ENCODE measurements around the gene FBLIM1.
"Not testable (repeated sequence)": the region's sequence is repeated elsewhere in the genome, so short reads cannot be mapped to it uniquely, and the experiment has no call there.

Gene FBLIM1

DNA sequence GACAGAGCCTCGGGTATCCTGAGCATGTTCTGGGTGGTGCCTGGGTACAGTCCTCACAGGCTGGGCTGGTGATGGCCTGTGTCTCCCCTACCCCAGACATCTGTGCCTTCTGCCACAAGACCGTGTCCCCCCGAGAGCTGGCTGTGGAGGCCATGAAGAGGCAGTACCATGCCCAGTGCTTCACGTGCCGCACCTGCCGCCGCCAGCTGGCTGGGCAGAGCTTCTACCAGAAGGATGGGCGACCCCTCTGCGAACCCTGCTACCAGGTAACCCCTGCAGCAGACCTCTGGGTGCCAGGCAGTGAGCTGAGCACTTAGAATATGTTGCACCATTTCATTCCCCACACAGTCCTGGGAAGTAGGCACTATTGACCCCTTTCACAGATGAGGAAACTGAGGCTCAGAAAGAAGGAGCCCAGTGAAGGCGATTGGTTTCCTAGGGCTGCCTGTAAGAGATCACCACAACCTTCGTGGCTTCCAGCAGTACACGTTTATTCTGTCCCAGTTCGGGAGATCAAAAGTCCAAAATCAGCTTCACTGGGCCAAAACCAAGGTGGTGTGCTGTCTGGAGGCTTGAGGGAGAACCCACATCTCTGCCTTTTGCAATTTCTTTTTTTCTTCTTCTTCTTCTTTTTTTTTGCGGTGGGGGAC lies 11.8 kb downstream of the FBLIM1 start:
- DNase-seq, result no peak

DNA sequence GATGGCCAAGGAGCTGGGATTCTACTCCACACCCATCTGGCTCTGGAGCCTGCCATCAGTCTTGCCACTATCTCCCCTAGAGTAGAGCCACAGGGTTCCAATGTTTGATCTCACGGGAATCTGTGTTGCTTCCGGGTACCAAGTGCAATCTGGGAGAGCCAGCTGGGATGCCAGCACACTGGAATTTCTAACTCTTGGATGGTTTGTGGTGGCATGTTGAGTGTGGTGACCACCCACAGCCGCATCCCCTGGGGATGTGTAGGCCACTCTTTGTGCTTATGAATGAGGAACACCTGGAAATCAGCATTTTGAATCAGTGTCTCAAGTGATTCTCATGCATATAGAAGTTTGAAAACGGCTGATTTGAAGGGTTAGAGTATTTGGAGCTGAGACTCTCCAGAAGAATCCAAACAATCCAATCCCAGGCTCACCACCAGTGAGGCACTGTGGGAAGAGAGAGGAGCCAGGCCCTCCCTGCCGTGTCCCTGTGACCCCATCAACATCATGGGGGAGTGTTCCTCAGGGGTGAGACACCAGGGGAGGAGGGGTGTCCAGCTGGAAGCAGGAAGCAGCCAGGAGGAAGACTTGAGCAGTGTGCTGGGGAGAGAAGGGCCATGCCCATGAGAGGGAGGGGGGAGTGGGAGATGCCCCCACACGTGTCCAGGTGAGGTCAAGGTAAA lies 13.4 kb downstream of the FBLIM1 start:
- no peak for DNase-seq

DNA sequence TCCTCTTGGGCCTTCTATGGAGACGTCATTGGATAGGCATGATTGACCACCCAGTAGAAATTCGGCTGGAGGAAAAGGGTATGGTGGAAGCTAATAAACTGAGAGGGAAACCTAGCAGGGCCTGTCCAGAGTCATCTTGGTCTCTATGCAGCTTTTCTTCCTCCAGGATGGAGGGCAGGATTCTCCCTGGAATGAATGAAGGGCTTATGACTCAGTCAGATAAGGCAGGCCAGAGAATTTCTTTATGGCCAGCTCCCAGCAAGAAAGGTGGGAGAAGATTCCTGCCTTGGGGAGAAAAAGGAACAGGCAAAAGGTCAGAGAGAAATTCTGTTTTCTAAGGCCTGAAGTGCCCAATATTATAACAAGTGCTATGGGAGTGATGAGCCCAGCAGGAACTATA lies 17.1 kb downstream of the FBLIM1 start:
- no peak for DNase-seq

DNA sequence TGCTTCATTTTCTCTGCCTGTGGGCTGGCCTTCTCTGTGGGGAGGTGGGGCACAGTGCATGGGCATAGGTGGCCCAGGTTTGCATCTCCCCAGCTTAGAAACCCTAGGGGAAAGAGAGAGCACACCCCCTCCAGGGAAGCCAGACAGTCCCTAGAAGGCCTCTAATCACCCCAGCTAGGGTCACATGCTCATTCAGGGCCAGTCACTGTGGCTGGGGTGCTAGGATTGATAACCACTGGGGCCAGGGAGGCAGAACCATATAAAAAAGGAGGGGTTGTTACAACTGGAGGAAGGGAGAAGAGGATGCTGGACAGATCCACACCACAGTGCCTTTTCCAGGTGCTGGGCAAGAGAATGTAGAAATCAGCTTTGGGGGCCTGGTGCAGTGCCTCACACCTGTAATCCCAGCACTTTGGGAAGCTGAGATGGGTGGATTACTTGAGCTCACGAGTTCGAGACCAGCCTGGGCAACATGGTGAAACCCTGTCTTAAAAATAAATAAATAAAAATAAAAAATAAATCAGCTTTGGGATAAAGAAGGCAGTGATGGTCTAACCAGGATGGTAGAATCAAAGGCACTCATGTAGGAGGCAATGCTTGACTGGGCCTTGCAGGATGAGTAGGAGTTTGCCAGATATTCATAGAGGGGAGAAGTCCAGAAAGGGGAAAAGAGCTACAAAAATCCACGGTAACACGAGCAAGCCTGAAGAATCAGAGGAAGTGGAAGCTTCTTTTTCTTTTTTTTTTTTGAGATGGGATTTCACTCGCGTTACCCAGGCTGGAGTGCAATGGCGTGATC lies 19.5 kb downstream of the FBLIM1 start:
- DNase-seq, result no peak

DNA sequence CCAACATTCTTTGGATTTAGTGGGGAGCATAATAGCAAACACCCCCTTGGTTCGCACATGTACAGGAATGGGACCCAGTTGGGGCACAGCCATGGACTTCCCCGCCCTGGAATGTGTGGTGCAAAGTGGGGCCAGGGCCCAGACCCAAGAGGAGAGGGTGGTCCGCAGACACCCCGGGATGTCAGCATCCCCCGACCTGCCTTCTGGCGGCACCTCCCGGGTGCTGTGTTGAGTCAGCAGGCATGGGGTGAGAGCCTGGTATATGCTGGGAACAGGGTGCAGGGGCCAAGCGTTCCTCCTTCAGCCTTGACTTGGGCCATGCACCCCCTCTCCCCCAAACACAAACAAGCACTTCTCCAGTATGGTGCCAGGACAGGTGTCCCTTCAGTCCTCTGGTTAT lies 27.1 kb downstream of the FBLIM1 start:
- no peak for DNase-seq

DNA sequence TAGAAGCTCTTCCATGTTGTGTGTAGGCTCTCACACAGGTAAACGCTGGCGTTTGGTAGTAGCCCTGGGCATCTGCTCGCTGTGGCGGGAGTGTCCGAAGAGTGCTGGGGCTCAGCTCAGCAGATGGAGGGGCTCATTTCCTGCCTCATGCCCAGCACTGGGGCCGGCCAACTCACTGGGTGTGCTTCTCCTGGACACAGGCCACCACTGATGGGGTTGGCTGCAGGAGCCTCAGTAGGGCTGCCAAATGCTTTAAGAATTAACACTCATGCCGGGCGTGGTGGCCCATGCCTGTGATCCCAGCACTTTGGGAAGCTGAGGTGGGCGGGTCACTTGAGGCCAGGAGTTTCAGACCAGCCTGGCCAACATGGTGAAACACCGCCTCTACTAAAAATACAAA lies 28.0 kb downstream of the FBLIM1 start:
- no peak for DNase-seq

DNA sequence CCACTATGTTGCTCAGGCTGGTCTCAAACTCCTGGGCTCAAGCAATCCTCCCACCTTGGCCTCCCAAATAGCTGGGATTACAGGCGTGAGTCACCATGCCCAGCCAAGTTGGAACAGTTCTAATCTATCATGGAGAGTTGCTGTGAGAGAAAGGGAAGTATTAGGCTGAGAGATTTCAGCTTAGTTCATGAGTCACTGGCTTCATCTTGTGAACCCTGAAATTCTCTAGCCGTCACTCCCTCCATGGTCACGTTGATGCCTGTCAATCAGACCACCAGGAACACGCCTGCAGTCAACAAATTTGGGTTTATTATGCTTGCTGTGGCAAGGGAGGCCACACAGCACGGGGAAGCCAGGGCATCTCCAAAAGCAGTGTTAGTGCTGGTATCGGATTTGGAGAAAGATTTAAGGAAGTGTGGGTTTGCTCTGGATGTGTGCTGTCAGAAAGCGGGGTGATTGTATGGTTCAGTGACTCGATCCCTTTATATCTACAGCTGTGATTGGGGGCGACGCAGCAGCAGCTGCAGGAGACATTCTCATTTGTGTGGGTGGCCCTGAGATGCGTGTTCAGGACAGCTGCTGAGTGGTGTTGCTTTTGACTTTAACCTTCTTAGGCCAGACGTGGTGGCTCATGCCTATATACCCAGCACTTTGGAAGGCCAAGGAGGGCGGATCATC lies 30.2 kb downstream of the FBLIM1 start:
- no peak for DNase-seq

DNA sequence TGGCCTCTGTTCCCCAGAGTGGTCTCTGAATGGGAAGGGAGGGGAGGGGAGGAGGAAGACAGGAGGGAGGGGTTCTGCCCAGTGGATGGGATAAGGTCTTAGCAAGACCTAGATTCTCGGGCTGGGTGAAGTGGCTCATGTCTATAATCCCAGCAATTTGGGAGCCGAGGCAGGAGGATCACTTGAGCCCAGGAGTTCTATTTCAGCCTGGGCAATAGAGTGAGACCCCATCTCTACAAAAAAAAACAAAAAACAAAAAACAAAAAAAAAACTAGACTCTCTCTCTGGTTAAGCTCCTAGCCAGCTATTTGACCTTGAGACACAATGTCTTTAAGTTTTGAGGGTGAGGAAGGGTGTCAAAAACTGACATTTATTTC lies 37.5 kb downstream of the FBLIM1 start:
- DNase-seq, result no peak

DNA sequence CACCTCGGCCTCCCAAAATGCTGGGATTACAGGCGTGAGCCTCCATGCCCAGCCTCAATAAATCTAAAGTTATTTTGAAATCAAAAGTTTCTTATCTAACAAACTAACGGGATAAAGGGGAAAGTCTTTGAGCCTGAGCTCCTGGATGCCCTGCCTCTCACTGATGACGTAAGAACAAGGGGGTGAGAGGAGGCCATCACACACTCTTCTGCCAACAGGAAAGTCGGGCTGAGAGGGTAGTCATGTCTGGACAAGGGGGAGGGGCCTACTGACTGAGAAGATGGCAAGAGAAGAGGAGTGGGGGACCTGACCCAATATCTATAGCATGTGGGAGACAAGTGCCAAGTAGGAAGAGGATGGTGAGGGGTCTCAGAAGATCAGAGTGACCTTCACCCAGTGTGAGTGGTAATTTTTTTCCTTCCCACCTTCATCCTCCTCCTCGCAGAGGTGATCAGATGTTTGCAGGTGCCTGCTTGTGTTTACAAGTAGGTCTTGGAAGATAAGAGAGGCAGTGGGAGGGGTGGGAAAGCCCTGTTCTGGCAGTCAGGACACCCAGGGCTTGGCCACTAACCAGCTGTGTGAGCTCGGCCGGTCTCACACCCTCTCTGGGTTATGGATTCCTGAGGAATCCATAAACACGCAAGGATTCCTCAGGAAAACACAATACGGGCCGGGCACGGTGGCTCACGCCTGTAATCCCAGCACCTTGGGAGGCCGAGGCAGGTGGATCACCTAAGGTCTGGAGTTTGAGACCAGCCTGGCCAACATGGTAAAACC lies 39.2 kb downstream of the FBLIM1 start:
- no peak for DNase-seq

DNA sequence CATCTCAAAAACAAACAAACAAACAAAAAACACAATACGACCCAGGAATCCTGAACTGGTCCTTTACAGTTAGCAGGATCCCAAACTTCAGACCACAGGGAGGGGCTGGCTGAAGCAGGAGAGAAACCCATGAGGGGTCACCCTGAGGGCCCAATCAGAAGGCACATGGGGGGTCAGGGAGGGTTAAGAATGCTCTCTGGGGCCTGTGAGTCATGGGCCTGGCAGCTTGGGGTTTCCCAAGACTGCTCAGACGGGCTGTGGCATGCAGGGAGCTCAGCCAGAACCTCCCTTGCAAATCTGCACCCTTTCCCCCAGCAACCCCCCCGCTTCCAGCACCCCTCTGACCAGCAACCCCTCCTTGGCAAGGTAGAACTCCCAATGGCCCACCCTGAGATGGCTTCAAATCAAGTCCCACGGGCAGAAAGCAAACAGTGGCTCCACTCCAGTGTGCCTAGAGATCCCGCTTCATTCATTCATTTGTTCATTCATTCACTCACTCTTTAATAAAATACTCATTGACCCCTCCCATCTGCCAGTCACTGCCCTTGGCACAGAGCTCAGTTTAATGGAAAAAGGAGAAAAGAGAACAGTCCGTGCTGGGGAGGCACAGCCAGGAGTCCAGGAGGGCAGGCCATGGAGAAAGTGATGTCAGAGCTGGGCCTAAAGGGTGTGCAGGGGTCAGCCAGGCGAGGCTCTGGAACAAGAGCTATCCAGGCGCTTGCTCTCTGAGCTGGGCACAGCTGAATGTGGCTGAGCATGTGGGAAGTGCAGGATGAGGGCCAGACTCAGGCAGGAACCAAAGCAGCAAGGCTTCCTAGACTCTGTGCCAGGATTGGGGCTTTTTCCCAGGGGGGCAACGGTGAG lies 40.6 kb downstream of the FBLIM1 start:
- no peak for DNase-seq

DNA sequence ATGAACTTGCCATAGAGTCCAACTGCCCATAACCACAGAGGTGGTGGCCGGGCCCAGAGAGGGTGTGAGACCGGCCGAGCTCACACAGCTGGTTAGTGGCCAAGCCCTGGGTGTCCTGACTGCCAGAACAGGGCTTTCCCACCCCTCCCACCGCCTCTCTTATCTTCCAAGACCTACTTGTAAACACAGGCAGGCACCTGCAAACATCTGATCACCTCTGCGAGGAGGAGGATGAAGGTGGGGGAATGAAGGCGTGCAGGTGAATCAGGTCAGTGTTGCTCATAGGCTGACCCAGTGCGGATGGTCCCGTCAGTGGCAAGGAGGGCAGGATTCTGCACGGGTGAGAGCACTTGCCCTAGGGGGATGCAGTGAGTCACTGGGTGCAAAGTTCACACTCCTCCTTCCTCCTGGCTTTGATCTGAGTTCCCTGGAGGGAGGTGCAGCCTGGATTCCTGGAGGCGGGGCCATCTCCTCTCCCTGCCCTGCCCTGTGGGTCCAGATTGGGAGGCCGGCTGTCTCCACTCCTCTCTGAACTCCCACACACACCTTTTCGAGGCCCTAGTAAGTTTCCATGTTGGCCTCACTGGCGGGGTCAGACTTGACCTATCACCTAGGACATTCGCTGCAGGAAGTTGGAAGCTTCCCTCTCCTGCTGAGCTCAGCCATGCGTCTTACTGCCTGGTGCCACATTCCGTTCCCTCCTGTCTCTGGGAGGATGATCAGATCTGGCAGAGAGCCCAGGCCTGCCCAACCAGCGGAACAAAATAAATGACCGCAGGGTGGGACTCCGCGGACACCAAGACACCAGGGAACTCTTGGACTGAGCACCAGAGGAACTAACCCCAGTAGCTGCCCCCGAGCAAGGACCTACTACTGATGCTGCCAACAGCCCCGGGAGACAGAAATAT lies 41.6 kb downstream of the FBLIM1 start:
- DNase-seq, result no peak

DNA sequence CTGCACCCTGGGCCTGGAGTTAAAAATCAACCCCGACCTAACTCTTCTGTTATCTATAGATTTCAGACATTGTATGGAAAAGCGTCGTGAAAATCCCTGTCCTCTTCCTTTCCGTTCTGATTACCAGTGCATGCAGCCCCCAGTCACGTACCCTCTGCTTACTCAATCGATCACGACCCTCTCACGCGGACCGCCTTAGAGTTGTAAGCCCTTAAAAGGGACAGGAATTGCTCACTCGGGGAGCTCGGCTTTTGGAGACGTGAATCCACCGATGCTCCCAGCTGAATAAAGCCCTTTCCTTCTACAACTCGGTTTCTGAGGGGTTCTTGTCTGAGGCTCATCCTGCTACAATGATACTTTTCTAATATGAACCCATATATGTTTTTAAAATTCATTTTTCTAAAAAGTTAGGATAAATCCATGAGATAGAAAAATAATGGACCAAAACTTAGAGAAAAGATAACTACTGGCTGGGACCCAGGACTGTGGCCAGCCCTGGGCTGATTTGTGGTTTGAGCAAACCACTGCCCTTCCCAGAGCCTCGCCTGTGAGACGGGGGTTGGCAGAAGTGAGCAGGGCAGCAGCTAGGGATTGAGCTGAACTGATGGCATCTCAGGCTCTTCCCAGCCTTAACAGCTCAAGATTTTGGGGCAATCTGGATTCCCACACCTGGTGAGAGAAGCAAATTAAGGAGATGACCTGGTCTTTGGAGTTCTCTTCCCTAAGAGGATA lies 43.8 kb downstream of the FBLIM1 start:
- no peak for DNase-seq

DNA sequence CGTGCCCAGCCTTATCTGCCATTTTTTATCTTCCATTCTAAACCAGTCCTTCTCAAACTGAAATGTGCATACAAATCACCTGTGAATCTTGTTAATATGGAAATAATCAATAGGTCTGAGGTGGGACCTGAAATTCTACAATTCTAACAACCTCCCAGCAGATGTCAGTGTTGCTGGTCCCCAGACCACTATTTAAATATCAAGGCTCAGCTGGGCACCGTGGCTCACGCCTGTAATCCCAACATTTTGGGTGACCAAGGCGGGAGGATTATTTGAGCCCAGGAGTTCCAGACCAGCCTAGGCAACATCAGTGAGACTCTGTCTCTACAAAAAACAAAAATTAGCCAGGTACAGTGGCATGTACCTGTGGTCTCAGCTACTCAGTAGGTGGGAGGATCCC lies 44.8 kb downstream of the FBLIM1 start:
- peak; percentile 33 for DNase-seq

DNA sequence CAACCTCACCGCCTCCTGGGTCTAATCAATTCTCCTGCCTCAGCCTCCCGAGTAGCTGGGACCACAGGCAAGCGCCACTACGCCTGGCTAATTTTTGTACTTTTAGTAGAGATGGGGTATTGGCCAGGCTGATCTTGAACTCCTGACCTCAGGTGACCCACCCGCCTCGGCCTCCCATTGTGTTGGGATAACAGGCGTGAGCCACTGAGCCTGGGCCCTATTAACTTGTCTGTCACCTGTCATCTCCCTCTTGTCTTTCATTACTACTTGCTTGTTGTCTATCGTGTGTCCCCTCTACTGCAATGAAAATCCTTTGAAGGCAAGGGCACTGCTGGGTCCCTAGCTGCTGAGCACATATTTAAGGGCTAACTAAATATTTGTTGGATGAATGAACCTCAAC lies 45.5 kb downstream of the FBLIM1 start:
- DNase-seq, result no peak

DNA sequence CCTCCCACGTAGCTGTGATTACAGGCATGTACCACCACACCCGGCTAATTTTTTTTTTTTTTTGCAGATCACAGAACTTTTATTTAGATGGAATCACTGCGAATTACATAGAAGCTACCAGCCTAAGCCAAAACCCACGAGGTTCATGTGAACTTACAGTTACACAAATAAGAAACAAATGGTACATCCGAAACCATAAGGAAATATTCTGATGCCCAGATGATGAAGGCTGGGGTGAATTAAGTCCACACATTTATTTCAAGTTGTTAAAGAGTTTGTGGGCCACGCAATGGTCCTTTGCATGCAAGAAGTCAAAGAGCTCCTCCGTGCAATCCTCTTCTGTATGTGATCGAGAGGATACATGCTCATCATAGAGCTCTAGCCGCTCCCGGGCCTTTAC lies 48.5 kb downstream of the FBLIM1 start:
- no peak for DNase-seq

DNA sequence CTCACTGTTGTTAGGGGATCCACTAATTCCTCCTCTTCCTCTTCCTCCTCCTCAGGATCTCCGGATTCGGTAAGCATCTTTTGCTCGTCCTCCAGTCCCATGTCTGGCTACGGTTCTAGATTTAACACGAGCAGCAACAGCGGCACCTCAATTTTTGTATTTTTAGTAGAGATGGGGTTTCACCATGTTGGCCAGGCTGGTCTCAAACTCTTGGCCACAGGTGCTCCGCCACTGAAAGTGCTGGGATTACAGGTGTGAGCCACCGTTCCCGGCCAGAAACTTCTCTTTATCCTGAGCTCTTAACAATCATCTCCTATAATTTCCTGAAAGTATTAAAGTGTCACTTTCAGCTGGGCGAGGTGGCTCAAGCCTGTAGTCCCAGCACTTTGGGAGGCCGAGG lies 49.0 kb downstream of the FBLIM1 start, which contains the start of gene UQCRHL:
TSS of gene UQCRHL (minus strand) at position 101 of the 400 bp plus-strand sequence. CDS start at position 101, 0 bp downstream.
- not testable (repeated sequence) for DNase-seq

DNA sequence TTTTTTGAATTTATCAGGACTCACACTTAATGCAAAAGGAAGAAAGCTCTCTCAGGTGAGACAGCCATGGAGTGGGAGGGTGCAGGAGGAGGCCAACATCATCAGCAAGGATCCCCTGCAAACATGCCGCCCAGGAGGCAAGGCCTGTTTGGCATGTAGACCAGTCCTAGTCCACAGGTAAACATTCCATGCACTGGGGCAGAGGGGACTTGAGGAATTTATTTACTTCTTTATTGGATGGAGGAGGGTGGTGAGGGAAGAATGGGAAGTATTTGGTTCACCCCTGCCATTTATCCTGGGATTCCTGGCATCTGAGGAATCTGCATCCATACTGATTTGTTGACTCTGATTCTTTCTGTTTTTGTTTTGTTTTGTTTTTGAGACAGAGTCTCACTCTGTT lies 50.4 kb downstream of the FBLIM1 start:
- DNase-seq, result no peak

DNA sequence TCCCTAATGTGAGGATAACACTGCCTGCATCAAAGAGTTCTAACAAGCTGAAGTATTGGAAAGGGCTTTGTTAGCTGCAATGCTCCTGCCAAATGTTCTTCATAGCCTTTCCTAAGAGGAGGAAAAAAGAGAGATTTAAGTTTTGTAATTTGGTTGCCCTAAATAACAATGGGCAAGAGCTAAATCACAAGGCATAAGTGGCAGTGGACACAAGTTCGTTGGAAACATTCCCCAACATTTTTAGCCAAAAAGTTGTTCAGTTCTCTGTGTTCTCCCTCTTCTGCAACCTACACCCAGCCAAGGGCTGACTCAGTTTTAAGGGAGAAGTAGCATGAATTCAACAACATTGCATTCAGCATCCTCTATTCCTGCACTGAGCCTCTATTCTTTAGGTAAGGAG lies 51.5 kb downstream of the FBLIM1 start:
- no peak for DNase-seq

DNA sequence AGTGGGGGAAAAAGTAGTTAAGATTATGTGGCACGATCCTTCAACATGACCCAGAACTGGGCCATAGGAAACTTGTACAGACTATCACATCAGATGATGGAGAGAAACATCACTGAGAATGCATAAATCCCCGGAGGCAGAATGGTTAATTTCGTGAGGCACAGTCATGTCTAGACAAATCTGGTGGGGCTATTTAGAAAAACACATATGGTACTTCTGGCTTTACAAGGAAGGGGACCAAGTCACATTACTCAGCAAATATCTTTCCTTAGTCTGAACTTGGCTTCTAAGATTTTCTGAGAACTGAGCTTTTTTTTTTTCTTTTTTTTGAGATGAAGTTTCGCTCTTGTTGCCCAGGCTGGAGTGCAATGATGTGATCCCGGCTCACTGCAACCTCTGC lies 58.1 kb downstream of the FBLIM1 start:
- DNase-seq, result no peak

DNA sequence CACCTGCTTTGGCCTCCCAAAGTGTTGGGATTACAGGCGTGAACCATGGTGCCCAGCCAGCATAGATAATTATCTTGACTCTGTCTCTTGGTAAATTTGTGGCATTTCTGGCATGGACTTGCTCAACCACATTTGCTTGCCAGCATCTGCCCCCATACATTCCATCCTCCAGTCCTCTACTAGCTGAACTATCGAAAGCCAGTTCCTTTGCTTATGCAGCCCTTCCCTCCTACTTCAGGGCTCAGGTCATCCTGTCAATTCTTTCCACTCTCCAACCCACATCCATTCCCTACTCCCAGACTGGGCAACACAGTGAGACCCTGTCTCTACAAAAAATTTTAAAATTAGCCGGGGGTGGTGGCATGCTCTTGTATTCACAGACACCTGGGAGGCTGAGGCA lies 61.9 kb downstream of the FBLIM1 start:
- DNase-seq, result no peak

All from CD4-positive, alpha-beta T cell treated with Interleukin-21 for 1 hour (primary cell).